NCI-H128 (cell line): ENCODE measurements around the gene PDS5A.
"Not testable (repeated sequence)": the region's sequence is repeated elsewhere in the genome, so short reads cannot be mapped to it uniquely, and the experiment has no call there.

ENCODE experiments used
- DNase-seq: peaks from one replicate; lab custom pipeline; 2025; ENCODE audit not compliant: unreplicated experiment; lab: John Stamatoyannopoulos, UW

The PDS5A gene

GRCh38 chr4:39977489-39978377 lies at the start of gene PDS5A:
Gene PDS5A, minus strand, starts transcription at chr4:39977911. Its CDS starts 1,334 bp downstream, at chr4:39976577.
- DNase-seq: peak; percentile 72

- DNase-seq: not testable (repeated sequence)
Observed at GRCh38 chr4:40024049-40024448, 46.3 kb upstream of the PDS5A start.

GRCh38 chr4:40021116-40021515 lies 43.4 kb upstream of the PDS5A start:
- not testable (repeated sequence) for DNase-seq

GRCh38 chr4:40020221-40020620 lies 42.5 kb upstream of the PDS5A start:
- DNase-seq: no peak

- no peak for DNase-seq
Observed at GRCh38 chr4:40016007-40016406, 38.3 kb upstream of the PDS5A start.

- no peak for DNase-seq
Observed at GRCh38 chr4:40003986-40004385, 26.3 kb upstream of the PDS5A start.

GRCh38 chr4:40000711-40001110 lies 23.0 kb upstream of the PDS5A start:
- DNase-seq: no peak

- DNase-seq: no peak
Observed at GRCh38 chr4:39998659-39999345, 21.1 kb upstream of the PDS5A start.

- DNase-seq: no peak
Observed at GRCh38 chr4:39996811-39997210, 19.1 kb upstream of the PDS5A start.

GRCh38 chr4:39994406-39994805 lies 16.7 kb upstream of the PDS5A start:
- no peak for DNase-seq

- DNase-seq: not testable (repeated sequence)
Observed at GRCh38 chr4:39989381-39989780, 11.7 kb upstream of the PDS5A start.

GRCh38 chr4:39987485-39987884 lies 9.8 kb upstream of the PDS5A start:
- DNase-seq: no peak

- DNase-seq: no peak
Observed at GRCh38 chr4:39978904-39979303, 1.2 kb upstream of the PDS5A start.

GRCh38 chr4:39978378-39978775 lies 666 bp upstream of the PDS5A start:
- DNase-seq: no peak

GRCh38 chr4:39976945-39977488 lies 694 bp downstream of the PDS5A start:
- no peak for DNase-seq

GRCh38 chr4:39976141-39976944 lies 1.4 kb downstream of the PDS5A start:
- peak; percentile 54 for DNase-seq

GRCh38 chr4:39975488-39976089 lies 2.1 kb downstream of the PDS5A start:
- no peak for DNase-seq

GRCh38 chr4:39973052-39973451 lies 4.7 kb downstream of the PDS5A start:
- not testable (repeated sequence) for DNase-seq

- no peak for DNase-seq
Observed at GRCh38 chr4:39970671-39971640, 6.8 kb downstream of the PDS5A start.
